NCI-H2107 treated with DMSO at 0.1 percent for 48 hours (cell line): Measurements from ENCODE around the gene TNPO3.

Source experiments
- DNase-seq: peaks from one replicate; lab custom pipeline; 2025; ENCODE audit not compliant: unreplicated experiment; lab: John Stamatoyannopoulos, UW

Gene TNPO3

DNA sequence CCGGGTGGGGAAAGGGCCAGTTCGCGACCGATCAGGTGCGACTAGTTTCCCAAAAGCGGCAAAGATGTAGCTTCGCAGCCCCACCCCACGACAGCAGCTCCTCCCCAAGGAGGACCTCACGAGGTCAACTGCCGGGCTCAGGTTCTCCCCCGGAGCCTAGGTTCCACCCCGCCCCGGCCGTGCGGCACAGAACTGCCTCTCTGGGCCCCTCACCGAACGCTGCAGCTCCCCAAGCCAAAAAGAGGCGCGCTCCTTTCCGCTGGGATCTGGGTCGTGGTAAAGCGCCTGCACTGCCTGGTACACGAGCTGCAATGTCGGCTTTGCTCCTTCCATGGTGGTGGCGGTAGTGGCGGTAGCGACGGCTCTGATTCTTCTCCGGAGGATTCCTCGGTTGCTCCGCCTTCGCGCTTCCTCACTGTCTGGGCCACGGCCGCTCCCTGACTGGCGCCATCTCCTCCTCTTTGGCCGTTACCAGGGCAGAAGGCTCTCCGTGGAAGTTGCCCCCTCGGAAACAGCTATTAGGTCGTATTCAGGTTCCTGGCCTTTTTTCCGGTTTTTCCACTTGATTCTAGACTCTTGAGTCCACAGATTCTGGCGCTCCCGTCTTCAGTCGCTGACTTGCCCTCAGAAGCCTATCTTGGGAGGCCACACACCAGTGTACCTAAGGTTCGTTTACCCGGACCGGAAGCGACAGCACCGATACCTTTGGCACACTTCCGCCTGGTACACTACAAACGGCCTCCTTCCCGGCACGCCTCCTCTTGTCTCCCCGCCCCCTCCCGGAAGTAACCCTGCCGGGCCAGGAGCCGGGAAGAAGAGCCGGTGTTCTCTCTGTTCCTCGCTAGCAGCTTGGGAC, at the start of gene TNPO3:
Gene TNPO3, minus strand, starts transcription at position 674 of the 856 bp plus-strand sequence. Its CDS starts 341 bp downstream, at position 333.
- peak; percentile 93 for DNase-seq

DNA sequence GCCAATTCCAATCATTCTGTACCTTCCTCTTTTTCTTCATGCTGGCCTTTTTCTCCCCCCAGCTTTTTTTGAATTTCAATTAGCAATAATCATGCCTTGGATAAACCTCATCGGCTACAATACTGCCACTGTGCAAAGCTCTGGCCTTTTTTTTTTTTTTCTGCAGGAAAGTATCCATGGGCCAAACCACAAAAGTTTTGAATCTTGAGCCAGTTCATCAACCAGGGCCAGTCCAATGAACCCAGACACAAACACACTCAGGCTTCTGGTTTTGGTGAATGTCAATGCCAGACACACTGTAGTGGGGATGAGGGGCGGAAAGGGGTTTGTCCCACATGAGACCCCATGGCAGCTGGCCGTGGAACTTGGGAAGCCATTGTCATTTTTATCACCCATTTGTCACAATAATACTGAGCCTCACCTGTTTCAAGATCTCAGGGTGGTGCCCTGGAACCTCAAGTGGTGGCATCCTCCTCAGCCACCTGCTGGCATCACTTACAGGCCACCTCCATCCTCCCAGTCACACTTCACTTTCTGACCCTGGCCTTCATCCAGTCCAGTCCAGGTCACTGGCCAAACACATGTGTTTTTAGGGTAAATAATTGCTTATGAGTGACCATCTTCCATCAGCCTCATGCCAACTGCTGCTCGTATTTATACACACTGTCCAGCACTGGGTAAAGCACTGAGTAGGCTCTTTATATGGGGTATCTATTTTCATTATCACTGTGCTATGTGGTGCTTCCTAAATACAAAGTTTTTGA, 48.8 kb upstream of the TNPO3 start:
- no peak for DNase-seq

DNA sequence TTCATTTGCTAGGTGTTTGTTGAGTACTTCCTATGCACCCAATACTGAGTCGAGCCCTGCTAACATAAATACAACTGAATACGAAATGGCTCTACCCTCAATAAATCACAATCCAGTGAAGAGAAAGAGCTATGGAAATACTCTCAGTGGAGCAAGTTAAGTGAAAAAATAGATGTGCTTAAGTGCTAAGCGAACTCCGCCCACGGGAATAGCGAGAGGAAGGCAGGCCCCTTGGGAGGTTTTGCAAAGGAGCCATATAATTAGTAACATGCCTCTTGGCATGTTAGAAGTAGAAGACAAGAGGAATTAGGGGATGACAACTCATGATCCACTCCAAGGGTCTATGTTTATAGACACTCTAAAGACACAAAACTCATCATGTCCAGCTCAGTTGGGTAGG, 46.8 kb upstream of the TNPO3 start:
- no peak for DNase-seq

DNA sequence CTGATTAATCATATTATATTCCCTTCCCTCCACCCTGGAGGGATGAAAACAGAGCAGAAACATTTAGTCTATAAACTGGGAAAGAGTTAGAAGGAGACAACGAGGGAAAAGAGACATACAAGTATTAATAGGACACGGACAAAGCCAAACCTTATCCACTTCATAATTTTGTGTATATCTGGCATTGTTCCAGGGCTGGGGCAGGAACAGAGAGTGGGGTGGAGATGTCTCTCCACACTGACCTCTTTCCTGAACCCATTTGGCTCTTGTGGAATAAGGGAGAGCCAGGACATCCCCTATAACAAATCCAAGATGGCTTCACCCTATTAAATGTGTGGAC, 45.9 kb upstream of the TNPO3 start:
- DNase-seq, result no peak

DNA sequence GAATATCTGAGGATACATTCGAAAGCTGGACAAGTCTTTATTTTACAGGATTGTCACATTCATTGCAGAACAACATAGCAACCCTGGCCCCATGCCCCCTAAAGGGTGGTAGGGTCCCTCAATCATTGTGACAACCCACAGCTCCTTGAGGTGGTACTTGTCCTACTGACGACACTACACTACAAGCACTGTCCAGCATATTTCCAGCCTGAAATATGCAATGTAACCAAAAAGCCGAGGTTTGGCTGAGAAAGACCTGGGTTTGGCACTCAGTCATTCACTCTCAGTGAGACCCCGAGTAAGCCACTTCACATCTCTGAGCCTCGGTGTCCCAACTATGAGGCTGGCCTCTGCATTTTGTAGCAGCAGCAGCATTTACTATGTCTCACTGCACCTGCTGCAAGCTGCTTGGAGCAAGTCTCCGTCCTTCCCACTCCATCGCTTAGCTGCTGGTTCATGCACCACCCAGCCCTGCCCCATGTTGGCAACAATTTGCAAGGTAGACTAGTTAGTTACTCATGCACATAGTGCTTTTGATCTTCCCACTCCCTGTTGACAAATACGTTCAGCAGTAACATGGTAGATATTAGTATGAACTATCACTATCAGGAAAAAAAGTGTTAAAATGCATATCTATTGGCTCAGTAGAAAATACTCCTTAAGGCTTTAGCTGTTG, 43.6 kb upstream of the TNPO3 start:
- DNase-seq, result no peak

DNA sequence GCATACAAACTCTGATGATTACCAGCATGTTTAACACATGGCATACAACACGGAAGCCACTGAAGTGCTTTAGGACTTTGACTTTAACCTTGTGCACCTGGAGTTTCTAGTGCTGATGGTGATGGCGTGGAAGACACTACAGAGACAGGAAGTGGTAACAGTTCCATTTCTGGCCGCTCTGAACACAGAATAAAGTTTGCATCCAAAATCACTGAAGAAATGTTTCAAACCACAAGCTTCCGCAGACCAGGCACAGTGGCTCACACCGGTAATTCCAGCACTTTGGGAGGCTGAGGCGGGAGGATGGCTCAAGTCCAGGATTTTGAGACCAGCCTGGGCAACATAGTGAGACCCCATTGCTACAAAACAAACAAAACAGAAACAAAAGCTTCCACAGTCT, 40.3 kb upstream of the TNPO3 start:
- DNase-seq, result no peak

DNA sequence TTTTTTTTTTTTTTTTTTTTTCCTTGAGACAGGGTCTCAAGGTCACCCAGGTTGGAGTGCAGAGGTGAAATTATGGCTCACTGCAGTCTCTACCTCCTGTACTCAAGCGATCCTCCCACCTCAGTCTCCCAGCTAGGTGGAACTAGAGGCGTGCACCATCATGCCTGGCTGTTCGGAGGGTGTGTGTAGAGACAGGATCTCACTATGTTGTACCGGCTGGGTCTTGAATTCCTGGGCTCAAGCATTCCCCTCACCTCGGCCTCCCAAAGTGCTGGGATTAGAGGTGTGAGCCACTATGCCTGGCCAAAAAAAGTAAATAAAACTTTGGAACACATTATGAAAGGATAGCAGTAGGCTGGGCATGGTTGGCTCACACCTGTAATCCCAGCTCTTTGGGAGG, 39.6 kb upstream of the TNPO3 start:
- no peak for DNase-seq

DNA sequence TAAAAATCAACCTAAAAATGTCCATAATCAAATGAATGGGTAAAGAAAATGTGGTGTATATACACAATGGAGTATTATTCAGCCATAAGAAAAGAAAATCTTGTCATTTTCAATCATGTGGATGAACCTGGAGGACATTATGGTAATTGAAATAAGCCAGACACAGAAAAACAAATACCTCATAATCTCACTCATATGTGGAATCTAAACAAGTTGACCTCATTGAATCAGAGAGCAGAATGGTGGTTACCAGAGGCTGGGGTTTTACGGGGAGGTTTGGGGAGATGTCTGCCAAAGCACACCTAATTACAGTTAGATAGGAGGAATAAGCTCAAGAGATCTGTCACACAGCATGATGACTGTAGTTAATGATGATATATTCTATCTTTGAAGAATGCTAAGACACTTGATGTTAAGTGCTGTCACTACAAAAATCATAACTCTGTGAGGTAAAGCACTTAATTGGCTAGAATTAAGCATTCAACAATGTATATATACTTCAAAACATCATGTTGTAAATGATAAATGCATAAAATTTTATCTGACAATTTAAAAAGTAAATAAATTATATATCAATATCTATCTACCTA, 39.1 kb upstream of the TNPO3 start:
- DNase-seq, result no peak

DNA sequence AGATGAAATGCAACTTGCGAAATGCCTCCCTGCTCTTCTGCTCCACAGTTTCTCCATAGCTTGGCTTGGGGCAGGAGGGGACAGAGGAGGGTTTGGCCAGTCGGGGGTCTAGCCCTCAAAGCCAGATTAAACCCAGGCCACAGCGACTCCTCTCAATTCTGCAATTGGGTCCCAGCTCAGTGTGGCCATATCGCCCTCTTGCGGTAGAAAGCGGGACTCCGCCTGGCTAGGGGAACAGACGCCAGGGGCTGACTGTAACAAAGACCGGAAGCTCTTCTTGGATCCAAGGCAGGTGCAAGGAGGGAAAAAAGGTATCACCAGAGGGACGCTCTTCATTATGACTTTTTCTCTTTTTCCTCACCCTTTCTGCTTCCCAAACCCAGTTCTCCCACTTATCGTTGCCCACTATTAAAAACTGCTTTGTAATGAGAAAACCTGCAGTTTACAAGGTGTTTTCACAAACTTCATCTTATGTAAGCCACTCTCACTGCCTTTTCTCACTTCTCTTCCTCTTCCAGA, 36.6 kb upstream of the TNPO3 start:
- DNase-seq, result peak; percentile 82

DNA sequence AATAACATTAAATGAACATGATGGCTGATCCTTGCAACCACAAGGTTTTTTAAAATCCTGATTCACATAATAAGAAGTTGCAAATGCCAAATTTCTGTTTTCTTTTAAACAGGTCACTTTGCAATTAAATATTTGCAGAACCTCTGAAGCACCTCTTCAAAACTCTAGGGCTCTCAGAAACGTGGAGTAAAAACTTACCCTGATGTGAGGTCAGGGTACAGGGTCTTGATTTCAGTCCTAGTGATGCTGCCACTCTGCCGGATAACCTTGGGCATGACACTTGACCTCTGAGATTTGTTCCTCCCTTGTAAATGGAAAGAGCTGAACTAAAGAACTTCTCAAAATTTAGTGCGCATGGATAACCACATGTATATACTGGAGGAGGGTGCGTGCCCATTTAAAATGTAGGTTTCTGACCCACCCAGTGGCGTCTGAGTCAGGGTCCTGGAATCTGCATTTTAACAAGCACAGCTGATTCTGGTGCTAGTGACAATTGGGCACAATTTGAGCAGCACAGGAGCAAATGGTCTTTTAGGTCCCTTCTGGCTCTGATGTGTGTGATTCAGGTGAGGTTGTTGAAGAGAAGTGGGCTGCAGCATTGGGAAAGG, 35.5 kb upstream of the TNPO3 start:
- DNase-seq, result no peak

DNA sequence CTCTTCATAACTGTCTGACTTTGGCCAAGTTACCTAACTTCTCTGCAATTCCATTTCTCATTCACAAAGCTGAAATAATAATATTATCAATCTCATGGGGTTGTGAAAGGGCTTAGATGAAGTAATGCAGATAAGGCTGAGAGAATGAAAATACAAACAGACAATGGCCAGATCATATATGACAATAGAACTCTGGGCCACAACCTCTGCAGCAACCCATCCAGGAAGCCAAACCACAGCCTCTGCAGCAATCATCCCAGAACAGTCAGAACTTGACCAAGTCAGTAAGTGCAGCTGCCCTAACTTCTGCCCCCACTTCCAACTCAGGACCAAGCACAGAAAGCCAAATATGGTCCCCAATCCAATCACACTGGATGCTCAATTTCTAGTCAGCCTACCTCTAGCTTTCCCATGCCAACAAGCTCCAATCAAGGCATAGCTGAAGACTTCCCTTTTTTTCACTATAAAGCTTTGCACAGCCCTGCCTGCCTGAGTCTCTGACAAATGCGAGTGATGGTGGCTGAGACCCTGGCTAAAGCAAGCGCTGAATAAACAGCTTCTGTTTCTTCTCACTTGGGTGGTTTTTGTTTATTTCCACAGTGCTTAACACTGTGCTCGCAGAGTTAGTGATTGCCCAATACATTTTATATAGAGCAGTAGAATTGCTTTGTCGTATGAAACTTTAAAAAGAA, 34.8 kb upstream of the TNPO3 start:
- no peak for DNase-seq

DNA sequence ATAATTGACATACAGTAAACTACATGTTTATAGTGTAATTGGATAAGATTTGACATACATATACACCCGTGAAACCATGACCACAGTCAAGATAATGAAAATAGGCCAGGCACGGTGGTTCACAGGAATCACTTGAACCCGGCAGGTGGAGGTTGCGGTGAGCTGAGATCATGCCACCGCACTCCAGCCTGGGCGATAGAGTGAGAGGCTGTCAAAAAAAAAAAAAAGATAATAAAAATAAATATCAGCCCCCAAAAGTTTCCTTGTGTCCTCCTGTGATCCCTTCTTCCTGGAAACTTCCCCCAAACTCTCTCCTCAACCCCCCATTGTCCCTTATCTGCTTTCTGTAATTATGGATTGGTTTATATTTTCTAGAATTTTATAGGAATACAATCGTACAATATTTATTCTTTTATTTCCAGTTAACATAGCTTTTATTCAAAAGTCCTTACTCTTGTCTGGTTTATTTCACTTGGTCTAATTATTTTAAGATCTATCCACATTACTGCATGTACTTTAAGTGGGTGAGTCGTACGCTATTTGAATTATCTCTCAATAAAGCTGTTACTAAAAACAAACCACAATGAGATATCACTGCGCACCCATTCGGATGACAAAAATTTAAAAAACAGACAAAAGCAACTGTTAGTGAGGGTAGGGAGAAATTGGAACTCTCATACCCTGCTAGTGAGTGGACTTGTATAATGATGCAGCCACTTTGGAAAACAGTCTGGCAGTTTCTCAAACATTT, 30.1 kb upstream of the TNPO3 start:
- no peak for DNase-seq

DNA sequence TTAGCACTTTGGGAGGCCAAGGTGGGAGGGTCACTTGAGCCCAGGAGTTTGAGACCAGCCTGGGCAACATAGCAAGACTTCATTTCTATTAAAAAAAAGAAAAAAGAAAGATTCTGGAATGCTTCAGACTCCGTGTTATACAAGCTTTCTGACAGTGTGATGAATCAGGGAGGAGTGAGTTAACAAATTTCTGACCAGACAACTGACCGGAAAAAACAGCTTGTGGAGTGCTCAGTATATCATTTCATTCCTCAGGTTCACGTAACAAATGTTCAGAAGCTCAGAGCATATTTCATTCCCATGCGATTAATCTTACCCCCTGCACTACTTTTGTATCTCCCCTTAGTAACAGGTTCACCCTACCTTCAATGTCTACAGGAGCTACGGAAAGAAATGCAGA, 28.6 kb upstream of the TNPO3 start:
- DNase-seq, result no peak

DNA sequence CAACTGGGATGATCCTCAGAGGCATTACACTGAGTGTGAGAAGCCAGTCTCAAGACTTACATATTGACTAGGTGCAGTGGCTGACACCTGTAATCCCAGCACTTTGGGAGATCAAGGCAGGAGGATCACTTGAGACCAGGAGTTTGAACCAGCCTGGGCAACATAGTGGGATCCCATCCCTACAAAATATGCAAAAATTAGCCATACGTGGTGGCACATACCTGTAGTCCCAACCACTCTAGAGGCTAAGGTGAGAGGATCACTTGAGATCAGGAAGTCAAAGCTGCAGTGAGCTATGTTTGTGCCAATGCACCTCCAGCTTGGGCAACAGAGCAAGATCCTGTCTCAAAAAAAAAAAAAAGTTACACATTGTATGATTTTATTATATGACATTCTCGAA, 23.5 kb upstream of the TNPO3 start:
- no peak for DNase-seq

DNA sequence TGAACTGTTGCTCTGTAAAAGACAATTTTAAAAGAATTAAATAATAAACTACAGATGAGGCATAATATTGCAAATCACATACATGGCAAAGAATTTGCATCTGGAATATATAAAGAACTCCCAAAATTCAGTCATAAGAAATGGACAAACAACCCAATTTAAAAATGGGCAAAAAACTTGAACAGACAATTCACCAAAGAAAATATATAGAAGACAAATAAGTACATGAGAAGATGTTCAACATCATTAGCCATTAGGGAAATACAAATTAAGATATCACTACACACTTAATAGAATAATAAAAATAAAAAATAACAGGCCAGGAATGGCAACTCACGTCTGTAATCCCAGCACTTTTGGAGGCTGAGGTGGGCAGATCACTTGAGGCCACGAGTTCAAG, 22.0 kb upstream of the TNPO3 start:
- DNase-seq, result no peak

DNA sequence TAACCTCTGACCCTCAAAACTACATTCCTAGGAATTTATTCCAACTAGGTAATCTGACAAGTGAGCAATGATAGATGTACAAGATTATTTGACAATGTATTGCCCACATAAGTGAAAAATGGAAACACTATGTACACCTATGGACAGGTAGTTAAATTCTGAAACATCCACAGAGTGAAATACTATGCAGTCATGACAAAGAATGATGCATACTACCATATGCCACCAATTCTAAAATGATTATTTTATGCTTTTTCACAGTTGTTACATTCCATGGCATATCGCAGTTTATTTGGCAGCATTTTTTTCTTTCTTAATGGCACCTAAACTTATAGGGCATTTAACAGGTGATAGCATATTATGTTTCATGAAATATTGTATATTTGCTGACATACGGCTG, 20.1 kb upstream of the TNPO3 start:
- DNase-seq, result no peak

DNA sequence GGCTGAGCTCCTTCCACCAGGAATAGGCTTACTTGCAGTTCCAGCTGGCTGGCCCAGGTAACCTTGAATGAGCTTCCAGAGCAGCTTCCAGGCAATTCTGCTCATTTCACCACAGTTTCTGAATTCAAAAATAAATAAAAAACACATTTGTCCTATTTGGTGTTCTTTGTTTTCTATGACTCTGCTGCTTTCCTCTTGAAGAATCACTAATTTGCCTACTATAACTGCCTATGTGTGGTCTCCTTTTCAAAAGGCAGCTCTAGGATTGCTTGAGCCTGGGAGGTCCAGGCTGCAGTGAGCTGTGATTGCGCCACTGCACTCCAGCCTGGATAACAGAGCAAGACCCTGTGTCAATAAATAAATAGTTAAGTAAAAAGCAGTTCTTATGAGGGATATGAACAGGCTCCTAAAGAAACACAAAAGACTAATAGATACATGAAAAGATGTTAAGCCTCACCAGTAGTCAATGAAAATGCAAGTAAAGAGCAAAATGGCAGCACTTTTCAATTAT, 19.5 kb upstream of the TNPO3 start:
- DNase-seq, result no peak

DNA sequence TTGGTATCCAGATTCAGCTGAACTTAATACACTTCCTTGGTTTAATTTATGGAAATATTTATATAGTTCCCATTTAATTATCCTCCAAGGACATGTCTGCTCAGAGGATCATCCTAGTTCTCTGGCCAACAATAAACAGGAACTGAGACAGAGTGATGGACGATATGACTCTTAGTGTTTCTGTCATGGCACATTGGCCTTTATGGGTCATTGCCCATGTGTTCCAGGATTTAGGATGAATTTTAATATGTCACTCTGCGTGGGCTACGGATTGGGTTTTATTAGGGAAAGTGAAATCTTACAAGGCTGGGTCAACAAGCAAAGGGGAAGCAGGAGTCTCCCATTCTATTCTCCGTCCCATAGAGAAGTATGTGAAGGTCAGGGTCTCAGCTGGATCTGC, 18.8 kb upstream of the TNPO3 start:
- DNase-seq, result no peak

DNA sequence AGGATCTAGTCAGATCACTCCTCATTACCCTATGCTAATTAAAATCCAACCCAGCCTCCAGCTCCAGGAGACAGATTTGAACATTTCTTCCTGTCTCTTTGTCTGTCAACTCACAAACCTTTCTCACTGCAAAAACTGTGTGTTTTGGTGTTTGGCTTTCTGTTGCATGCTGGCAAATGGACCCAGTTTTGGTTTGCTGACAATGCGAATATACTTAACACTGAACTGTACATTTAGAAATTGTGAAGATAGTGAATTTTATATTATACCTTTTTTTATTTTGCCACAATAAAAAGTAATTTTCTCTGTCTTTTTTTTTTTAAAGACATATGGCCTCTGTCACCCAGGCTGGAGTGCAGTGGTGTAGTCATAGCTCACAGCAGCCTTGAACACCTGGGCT, 18.3 kb upstream of the TNPO3 start:
- DNase-seq, result no peak
